Vagina (tissue), 2 donors: ENCODE measurements around the gene TXNL4A. TPM values are rescaled to one million over a fixed set of nuclear protein-coding genes. Genes with fewer than 3 reads are reported as not detected.

Experiments used
- DNase-seq, 2 donors: peaks; one replicate each; pipeline ENCODE4 v3.0.0-alpha.2; 2017; ENCODE audit errors: extremely low spot score in 2 of 2
- H3K27ac ChIP-seq: fragments of 200-600 bp; sonication (generic); one replicate; pipeline ENCODE4 v1.5.1; 2019
- H3K27me3 ChIP-seq: fragments of 200-600 bp; sonication (generic); one replicate; pipeline ENCODE4 v1.5.1; 2019
- H3K36me3 ChIP-seq, 2 donors: fragments of 200-600 bp; sonication (generic); one replicate each; pipeline ENCODE4 v1.5.1; 2017 to 2019
- H3K4me1 ChIP-seq: fragments of 200-600 bp; sonication (generic); one replicate; pipeline ENCODE4 v1.5.1; 2019
- H3K4me3 ChIP-seq, 2 donors: fragments of 200-600 bp; sonication (generic); 1 replicate in 1 of 2; 2 replicates in 1 of 2; pipeline ENCODE4 v1.5.1; 2016 to 2019
- H3K9me3 ChIP-seq: fragments of 200-600 bp; sonication (generic); one replicate; pipeline ENCODE4 v1.5.1; 2019
- POLR2A ChIP-seq, 2 donors: fragments of 450-650 bp; IDR thresholded peaks; one replicate each; pipeline ENCODE4 v1.6.1; 2017; ENCODE audit warnings: antibody characterized with exemption in 2 of 2, mild to moderate bottlenecking in 2 of 2, moderate library complexity in 2 of 2
- POLR2AphosphoS5 ChIP-seq, 2 donors: sonication (generic); formaldehyde crosslinking; IDR thresholded peaks; one replicate each; pipeline ENCODE4 v1.9.0; 2017; ENCODE audit warnings: antibody characterized with exemption in 2 of 2, mild to moderate bottlenecking in 2 of 2, low read depth in 1 of 2; ENCODE audit not compliant: insufficient read depth in 1 of 2
- intact Hi-C: fragments of 100-400 bp; cut with DNase I; formaldehyde crosslinking; loops from one replicate; pipeline ENCODE4 v1.15.1; 2023
- total RNA-seq: library from RNA; depleted of rRNA; stranded (reverse); fragments of >200 nt; gene quantifications from one replicate; pipeline ENCODE4 v1.2.3, GENCODE V29; 2016
- TF ChIP-seq, protein P1 (sequence below), 3 experiments: fragments of 450-650 bp in 2 of 3; fragments of 200-600 bp in 1 of 3; sonication (generic) in 1 of 3; IDR thresholded peaks; one replicate each; pipeline ENCODE4 v1.5.1; 2017 to 2019; ENCODE audit warnings: antibody characterized with exemption in 3 of 3, mild to moderate bottlenecking in 2 of 3, moderate library complexity in 2 of 3

TXNL4A gene
- total RNA-seq, 1 donor from 2014 or later = 24.8 TPM

DNA sequence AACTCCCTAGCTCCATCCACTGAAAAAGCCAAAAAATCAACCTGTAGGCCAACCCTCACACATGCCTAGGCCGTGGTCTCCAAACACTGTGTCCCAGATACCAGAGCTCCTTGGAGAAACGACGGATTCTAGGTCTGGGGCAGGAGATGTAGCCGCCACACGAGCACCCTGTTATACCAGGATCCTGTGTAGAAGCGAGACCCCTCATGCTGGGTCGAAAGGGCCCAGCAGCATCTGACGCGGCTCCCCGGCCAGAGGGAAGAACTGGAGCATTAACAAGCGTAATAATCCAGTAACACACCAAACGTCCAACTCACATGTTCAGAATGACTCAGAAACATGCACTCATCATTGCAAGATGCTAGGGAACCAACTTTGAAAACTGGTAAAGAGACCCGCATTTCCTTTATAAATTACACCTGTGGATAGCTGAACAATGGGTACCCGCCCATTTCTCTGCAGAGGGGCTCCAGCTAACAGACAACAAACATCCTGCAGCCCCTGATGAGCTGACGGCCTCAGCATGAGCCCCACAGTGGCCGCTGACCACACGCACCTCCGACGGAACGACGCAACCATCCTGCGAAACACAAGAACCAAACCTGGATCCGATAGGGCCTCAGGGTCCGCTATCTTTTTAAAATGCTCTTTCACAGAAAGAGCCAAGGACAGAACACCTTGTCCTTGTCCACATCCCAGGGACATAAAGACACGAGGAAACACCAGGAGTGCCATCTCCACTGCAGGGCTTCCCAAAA is 51.1 kb downstream of the TXNL4A start:
- H3K4me3 ChIP-seq = no peak overlapping the region
- peaks cover 0 to 44% of the 10 kb centered on the region in 2 donors for H3K36me3 ChIP-seq
- no peaks in the 10 kb centered on the region for H3K27me3 ChIP-seq
- intact Hi-C loops = no loop called here
- TF ChIP-seq POLR2AphosphoS5 (IDR thresholded peaks at IDR 0.05; ENCODE audit: insufficient read depth in 1 of 2, low read depth in 1 of 2) = no peak
- TF ChIP-seq POLR2A (IDR thresholded peaks at IDR 0.05) = no peak
- TF ChIP-seq, protein P1, sequence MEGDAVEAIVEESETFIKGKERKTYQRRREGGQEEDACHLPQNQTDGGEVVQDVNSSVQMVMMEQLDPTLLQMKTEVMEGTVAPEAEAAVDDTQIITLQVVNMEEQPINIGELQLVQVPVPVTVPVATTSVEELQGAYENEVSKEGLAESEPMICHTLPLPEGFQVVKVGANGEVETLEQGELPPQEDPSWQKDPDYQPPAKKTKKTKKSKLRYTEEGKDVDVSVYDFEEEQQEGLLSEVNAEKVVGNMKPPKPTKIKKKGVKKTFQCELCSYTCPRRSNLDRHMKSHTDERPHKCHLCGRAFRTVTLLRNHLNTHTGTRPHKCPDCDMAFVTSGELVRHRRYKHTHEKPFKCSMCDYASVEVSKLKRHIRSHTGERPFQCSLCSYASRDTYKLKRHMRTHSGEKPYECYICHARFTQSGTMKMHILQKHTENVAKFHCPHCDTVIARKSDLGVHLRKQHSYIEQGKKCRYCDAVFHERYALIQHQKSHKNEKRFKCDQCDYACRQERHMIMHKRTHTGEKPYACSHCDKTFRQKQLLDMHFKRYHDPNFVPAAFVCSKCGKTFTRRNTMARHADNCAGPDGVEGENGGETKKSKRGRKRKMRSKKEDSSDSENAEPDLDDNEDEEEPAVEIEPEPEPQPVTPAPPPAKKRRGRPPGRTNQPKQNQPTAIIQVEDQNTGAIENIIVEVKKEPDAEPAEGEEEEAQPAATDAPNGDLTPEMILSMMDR (IDR thresholded peaks at IDR 0.05) = no peak
- peaks cover 8% of the 10 kb centered on the region for H3K9me3 ChIP-seq
- H3K27ac ChIP-seq = no peak overlapping the region
- H3K4me1 ChIP-seq = peaks cover 23% of the 10 kb centered on the region
- DNase-seq = no peak

DNA sequence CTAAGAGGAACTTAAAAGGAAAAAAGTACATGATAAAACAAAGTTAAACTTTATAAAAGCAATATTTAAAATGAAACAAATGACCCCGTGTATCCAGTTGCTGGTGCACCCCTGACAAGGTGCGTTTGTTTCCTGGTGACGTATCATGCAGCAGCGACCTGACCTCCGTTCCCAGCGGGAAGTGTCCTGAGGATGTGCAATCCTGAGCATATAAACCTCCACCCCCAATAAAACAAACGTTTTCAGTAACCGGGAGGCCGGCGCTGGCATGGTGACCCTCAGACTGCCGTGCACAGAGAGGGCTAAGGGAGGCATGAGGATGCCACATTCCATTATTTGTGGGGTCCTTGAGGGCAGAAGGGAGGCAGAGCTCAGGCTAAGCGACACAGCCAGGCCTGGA is 51.7 kb downstream of the TXNL4A start:
- intact Hi-C loops = no loop called here

DNA sequence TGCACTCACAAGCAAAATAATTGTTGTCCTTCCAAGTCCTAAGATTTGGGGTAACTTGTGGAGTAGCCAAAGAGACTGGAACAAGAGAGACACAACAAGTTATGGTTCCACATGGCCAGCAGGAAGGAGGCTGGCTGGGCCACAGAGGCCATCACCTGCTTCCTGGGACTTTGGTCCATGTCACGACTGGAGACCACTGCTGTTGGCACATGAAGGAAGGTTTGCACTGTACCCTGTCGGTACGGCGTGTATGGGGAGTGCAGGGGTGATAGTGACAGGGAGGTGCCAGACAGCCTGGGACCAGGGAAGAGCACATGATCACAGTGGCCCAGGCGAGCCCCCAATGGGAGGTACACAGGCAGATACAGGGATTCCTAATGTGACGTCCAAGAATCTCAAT is 52.4 kb downstream of the TXNL4A start:
- DNase-seq = no peak
- Histone ChIP-seq H3K4me3 (no peak overlapping the region), H3K9me3 (peaks cover 17% of the 10 kb centered on the region), H3K4me1 (peaks cover 9% of the 10 kb centered on the region), H3K36me3 (peaks cover 0 to 32% of the 10 kb centered on the region in 2 donors), H3K27ac (no peak overlapping the region), H3K27me3 (no peaks in the 10 kb centered on the region)
- TF ChIP-seq POLR2A (IDR thresholded peaks at IDR 0.05) (no peak), POLR2AphosphoS5 (IDR thresholded peaks at IDR 0.05; ENCODE audit: insufficient read depth in 1 of 2, low read depth in 1 of 2) (no peak)
- TF ChIP-seq, protein P1 (IDR thresholded peaks at IDR 0.05) = no peak
- intact Hi-C loops = no loop called here

More for the DNA sequence above, 51.7 kb downstream of the TXNL4A start:
- Histone ChIP-seq H3K27me3 (no peaks in the 10 kb centered on the region), H3K4me1 (peaks cover 17% of the 10 kb centered on the region), H3K9me3 (peaks cover 12% of the 10 kb centered on the region), H3K4me3 (no peak overlapping the region), H3K36me3 (peaks cover 0 to 39% of the 10 kb centered on the region in 2 donors), H3K27ac (no peak overlapping the region)
- TF ChIP-seq, protein P1 (IDR thresholded peaks at IDR 0.05) = no peak
- no peak for TF ChIP-seq POLR2AphosphoS5 (IDR thresholded peaks at IDR 0.05; ENCODE audit: insufficient read depth in 1 of 2, low read depth in 1 of 2)
- no peak for TF ChIP-seq POLR2A (IDR thresholded peaks at IDR 0.05)
- DNase-seq = no peak

DNA sequence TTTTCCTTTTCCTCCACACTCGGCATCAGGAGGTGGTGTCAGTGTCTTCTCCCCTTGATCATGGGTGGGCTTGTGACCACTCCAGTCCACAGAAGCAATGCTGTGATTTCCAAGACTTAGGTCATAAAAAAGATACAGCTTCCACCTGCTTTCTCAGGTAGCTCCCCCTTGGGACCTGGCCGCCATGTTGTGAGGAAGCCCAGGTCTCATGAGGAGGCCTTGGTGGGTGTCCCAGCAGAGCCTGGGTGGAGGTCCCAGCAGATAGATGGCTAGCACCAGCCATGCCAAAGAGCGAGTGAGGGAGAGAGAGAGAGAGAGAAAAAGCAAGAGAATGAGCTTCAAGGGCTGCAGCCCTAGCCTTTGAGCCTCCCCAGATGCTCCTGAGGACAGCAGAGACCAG is 52.9 kb downstream of the TXNL4A start:
- Histone ChIP-seq H3K36me3 (peaks cover 0 to 32% of the 10 kb centered on the region in 2 donors), H3K4me3 (no peak overlapping the region), H3K27ac (no peak overlapping the region), H3K4me1 (peaks cover 7% of the 10 kb centered on the region), H3K9me3 (peaks cover 19% of the 10 kb centered on the region), H3K27me3 (no peaks in the 10 kb centered on the region)
- intact Hi-C loops = no loop called here
- TF ChIP-seq, protein P1 (IDR thresholded peaks at IDR 0.05) = no peak
- TF ChIP-seq POLR2A (IDR thresholded peaks at IDR 0.05) (no peak), POLR2AphosphoS5 (IDR thresholded peaks at IDR 0.05; ENCODE audit: insufficient read depth in 1 of 2, low read depth in 1 of 2) (no peak)
- DNase-seq = no peak

DNA sequence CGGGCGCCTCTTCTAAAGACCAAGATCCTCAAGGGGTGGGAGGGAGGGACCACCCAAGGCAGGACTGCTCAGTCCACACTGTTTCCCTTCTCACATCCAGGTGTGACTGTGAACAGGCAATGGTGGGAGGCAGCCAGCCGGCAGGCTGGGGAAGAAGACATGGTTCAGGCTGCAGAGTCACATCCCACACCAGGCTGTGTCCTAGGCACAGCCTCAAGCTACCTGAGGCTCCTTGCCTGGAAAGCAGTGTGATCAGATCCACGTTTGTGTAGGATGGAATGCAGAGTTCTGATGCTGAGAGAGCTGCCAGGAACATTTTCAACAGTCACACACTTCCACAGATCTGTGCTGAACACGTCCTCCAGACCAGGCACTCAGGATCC is 53.3 kb downstream of the TXNL4A start:
- H3K27me3 ChIP-seq = no peaks in the 10 kb centered on the region
- TF ChIP-seq POLR2AphosphoS5 (IDR thresholded peaks at IDR 0.05; ENCODE audit: insufficient read depth in 1 of 2, low read depth in 1 of 2) = no peak
- TF ChIP-seq, protein P1 (IDR thresholded peaks at IDR 0.05) = no peak
- peaks cover 0 to 32% of the 10 kb centered on the region in 2 donors for H3K36me3 ChIP-seq
- DNase-seq = no peak
- H3K9me3 ChIP-seq = peaks cover 19% of the 10 kb centered on the region
- H3K4me1 ChIP-seq = peaks cover 7% of the 10 kb centered on the region
- H3K27ac ChIP-seq = no peak overlapping the region
- no peak overlapping the region for H3K4me3 ChIP-seq
- intact Hi-C loops = no loop called here
